ENCODE results near the gene ADGRD1. TPM values are rescaled to one million over a fixed set of nuclear protein-coding genes. Genes with fewer than 3 reads are reported as not detected.

Gene ADGRD1
- polyA plus RNA-seq, 3 donors: 4.7 to 17.9 (median 4.9) TPM

- WGBS (ENCODE audit: insufficient coverage): 80% methylated on average over 8 of the region's 13 CpGs
- Mint-ChIP-seq H3K27ac (peak overlapping the region in 1 of 7 donors; percentile 9), H3K27me3 (ENCODE audit: low read depth in 3 of 3) (peaks cover 3 to 6% (median 5%) of the 10 kb centered on the region in 3 donors), H3K4me1 (peaks cover 22% of the 10 kb centered on the region), H3K9me3 (peaks cover 0 to 2% (median 0%) of the 10 kb centered on the region in 7 donors), H3K4me3 (peak overlapping the region in 1 of 2 donors; percentile 3), H3K36me3 (peaks cover 8 to 12% of the 10 kb centered on the region in 2 donors)
- H4K20me1 ChIP-seq (ENCODE audit: insufficient read depth, low read length): peaks cover 13% of the 10 kb centered on the region
- TF ChIP-seq CTCF (IDR thresholded peaks at IDR 0.05): no peak
- peak in 1 of 3 donors; percentile 20 for DNase-seq
- H3K27me3 ChIP-seq (ENCODE audit: control insufficient read depth in 2 of 2, insufficient read depth in 2 of 2, low read length in 2 of 2): no peaks in the 10 kb centered on the region
- no peak overlapping the region for H3K9ac ChIP-seq (ENCODE audit: insufficient read depth, low read length, poor library complexity, severe bottlenecking)
- intact Hi-C loops (cut with micrococcal nuclease): no loop called here
- no peak overlapping the region for H3K27ac ChIP-seq (ENCODE audit: low read depth in 1 of 2, low read length in 2 of 2)
- no peaks in the 10 kb centered on the region for H3K79me2 ChIP-seq (ENCODE audit: insufficient read depth, low read length)
- no peak overlapping the region for H2AFZ ChIP-seq (ENCODE audit: insufficient read depth, low read depth, low read length, poor library complexity, severe bottlenecking)
- H3K36me3 ChIP-seq (replicated peaks in 1 of 2; ENCODE audit: control insufficient read depth in 1 of 2, insufficient read depth in 2 of 2, low read length in 2 of 2): peaks cover 0 to 4% of the 10 kb centered on the region in 2 donors
- H3K4me2 ChIP-seq (replicated peaks; ENCODE audit: extremely low read depth, low read length, poor library complexity, severe bottlenecking): no peak overlapping the region
- no peaks in the 10 kb centered on the region for H3K9me3 ChIP-seq (replicated peaks in 1 of 2; ENCODE audit: control insufficient read depth in 1 of 2, insufficient read depth in 1 of 2, low read length in 2 of 2)
- H3K4me3 ChIP-seq (replicated peaks in 1 of 3; ENCODE audit: low read depth in 2 of 3, low read length in 3 of 3): no peak overlapping the region
- peaks cover 23 to 42% of the 10 kb centered on the region in 2 donors for H3K4me1 ChIP-seq (ENCODE audit: control insufficient read depth in 1 of 2, insufficient read depth in 2 of 2, low read length in 2 of 2)
Observed at GRCh38 chr12:131091413-131091975, 137.8 kb downstream of the ADGRD1 start.

GRCh38 chr12:131091976-131092691 is 138.4 kb downstream of the ADGRD1 start:
- Histone ChIP-seq H3K27ac (ENCODE audit: low read depth in 1 of 2, low read length in 2 of 2) (no peak overlapping the region), H3K4me3 (replicated peaks in 1 of 3; ENCODE audit: low read depth in 2 of 3, low read length in 3 of 3) (no peak overlapping the region), H3K9me3 (replicated peaks in 1 of 2; ENCODE audit: control insufficient read depth in 1 of 2, insufficient read depth in 1 of 2, low read length in 2 of 2) (no peaks in the 10 kb centered on the region), H3K36me3 (replicated peaks in 1 of 2; ENCODE audit: control insufficient read depth in 1 of 2, insufficient read depth in 2 of 2, low read length in 2 of 2) (peaks cover 0 to 4% of the 10 kb centered on the region in 2 donors), H3K79me2 (ENCODE audit: insufficient read depth, low read length) (no peaks in the 10 kb centered on the region), H4K20me1 (ENCODE audit: insufficient read depth, low read length) (peaks cover 13% of the 10 kb centered on the region), H3K9ac (ENCODE audit: insufficient read depth, low read length, poor library complexity, severe bottlenecking) (no peak overlapping the region), H3K4me1 (ENCODE audit: control insufficient read depth in 1 of 2, insufficient read depth in 2 of 2, low read length in 2 of 2) (peaks cover 23 to 42% of the 10 kb centered on the region in 2 donors), H3K27me3 (ENCODE audit: control insufficient read depth in 2 of 2, insufficient read depth in 2 of 2, low read length in 2 of 2) (no peaks in the 10 kb centered on the region), H3K4me2 (replicated peaks; ENCODE audit: extremely low read depth, low read length, poor library complexity, severe bottlenecking) (no peak overlapping the region), H2AFZ (ENCODE audit: insufficient read depth, low read depth, low read length, poor library complexity, severe bottlenecking) (no peak overlapping the region)
- Mint-ChIP-seq H3K4me1 (peaks cover 22% of the 10 kb centered on the region), H3K36me3 (peaks cover 10 to 13% of the 10 kb centered on the region in 2 donors), H3K9me3 (peaks cover 0 to 2% (median 0%) of the 10 kb centered on the region in 7 donors), H3K27me3 (ENCODE audit: low read depth in 3 of 3) (peaks cover 4 to 6% (median 5%) of the 10 kb centered on the region in 3 donors), H3K4me3 (peak overlapping the region in 1 of 2 donors; percentile 3), H3K27ac (peak overlapping the region in 2 of 7 donors; percentile 9 to 57)
- WGBS (ENCODE audit: insufficient coverage): 66% methylated on average over 16 of the region's 18 CpGs
- TF ChIP-seq CTCF (IDR thresholded peaks at IDR 0.05): no peak
- intact Hi-C loops (cut with micrococcal nuclease): no loop called here
- no peak for DNase-seq
